ENCODE data around the gene SPOCK1. TPM values are rescaled to one million over a fixed set of nuclear protein-coding genes. Genes with fewer than 3 reads are reported as not detected.

The SPOCK1 gene
- polyA plus RNA-seq, 2 of the 4 experiments (the other 2 are of a cell fraction) = 28.9 to 40.8 TPM

DNA sequence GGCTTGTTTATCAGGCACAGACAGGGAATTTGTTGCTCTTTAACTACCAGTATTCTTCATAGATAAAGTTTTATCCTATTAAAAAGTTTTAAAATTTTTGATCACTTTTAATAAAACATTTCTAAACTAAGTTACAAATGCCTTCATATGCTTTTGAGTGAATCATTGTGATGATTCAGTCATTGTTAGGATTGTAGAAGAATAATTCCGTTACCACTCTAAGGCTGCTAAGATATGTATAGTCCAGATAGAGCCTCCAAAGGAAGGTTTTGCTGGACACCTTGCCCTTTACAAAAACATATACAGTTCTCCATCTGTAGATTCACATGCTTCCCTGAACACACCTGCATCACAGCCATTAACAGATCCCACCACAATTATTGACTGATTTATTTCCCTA is 233.7 kb downstream of the SPOCK1 start:
- WGBS (ENCODE audit: missing lambda C conversion rate) = 54% methylated on average over 1 of the region's 1 CpG

DNA sequence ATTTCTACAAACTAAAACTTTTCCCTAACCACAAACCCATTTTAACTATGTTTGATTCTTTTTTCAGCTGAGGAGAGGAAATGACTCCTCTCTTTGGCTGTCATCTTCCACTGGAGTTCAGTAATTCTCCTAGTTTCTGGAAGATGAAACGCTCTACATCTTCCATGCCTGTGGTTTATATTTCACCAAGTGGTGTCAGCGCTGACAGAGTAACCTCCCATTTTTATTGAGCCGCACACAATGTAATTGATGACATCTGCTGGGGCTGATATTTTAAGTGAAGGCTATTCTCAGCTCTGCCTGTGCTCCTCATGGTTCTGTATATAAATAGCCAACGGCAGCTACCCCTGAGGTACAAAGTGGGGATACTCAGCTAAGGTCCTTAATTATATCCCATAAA is 234.6 kb downstream of the SPOCK1 start:
- Histone ChIP-seq H3K9me3 (no peaks in the 10 kb centered on the region), H3K4me1 (no peaks in the 10 kb centered on the region), H3K27ac (no peak overlapping the region), H3K4me2 (no peak overlapping the region), H3K4me3 (no peak overlapping the region)
- no peak for TF ChIP-seq KDM5A (IDR thresholded peaks at IDR 0.05)
- DNase-seq (ENCODE audit: low read depth in 1 of 2, low spot score in 1 of 2) (no peak), FAIRE-seq (no peak), ATAC-seq (no peak)
- POLR2A ChIA-PET = no interaction called here
- CTCF ChIA-PET = interaction anchor here (1.4 kb wide), 1 partner anchor 16 kb away, joined by 4 read pairs; no protein-coding TSS in a partner anchor
- WGBS (ENCODE audit: missing lambda C conversion rate) = 76% methylated on average over 4 of the region's 4 CpGs

More for the DNA sequence above, 233.7 kb downstream of the SPOCK1 start:
- TF ChIP-seq, protein P1, sequence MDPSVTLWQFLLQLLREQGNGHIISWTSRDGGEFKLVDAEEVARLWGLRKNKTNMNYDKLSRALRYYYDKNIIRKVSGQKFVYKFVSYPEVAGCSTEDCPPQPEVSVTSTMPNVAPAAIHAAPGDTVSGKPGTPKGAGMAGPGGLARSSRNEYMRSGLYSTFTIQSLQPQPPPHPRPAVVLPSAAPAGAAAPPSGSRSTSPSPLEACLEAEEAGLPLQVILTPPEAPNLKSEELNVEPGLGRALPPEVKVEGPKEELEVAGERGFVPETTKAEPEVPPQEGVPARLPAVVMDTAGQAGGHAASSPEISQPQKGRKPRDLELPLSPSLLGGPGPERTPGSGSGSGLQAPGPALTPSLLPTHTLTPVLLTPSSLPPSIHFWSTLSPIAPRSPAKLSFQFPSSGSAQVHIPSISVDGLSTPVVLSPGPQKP (IDR thresholded peaks at IDR 0.05; ENCODE audit: low read depth, low read length) = no peak
- TF ChIP-seq GATA3 (IDR thresholded peaks at IDR 0.05; ENCODE audit: borderline replicate concordance) (no peak), KDM5A (IDR thresholded peaks at IDR 0.05) (no peak), HOXB5 (CRISPR knock-in tag; IDR thresholded peaks at IDR 0.05) (no peak), FOSB (CRISPR knock-in tag; IDR thresholded peaks at IDR 0.05) (no peak), RCOR1 (IDR thresholded peaks at IDR 0.05; ENCODE audit: low read depth, low read length) (no peak), CHD2 (IDR thresholded peaks at IDR 0.05; ENCODE audit: low read length, partially characterized antibody) (no peak), MAZ (IDR thresholded peaks at IDR 0.05; ENCODE audit: borderline replicate concordance, low read depth, low read length) (no peak), E2F6 (IDR thresholded peaks at IDR 0.05; ENCODE audit: borderline replicate concordance, low read depth) (no peak), MAX (IDR thresholded peaks at IDR 0.05) (no peak), RFX5 (IDR thresholded peaks at IDR 0.05) (no peak), ESRRA (IDR thresholded peaks at IDR 0.05; ENCODE audit: borderline replicate concordance, low read length) (no peak), ATOH8 (CRISPR knock-in tag; IDR thresholded peaks at IDR 0.05; ENCODE audit: low read depth) (no peak)
- TF ChIP-seq, protein P2, sequence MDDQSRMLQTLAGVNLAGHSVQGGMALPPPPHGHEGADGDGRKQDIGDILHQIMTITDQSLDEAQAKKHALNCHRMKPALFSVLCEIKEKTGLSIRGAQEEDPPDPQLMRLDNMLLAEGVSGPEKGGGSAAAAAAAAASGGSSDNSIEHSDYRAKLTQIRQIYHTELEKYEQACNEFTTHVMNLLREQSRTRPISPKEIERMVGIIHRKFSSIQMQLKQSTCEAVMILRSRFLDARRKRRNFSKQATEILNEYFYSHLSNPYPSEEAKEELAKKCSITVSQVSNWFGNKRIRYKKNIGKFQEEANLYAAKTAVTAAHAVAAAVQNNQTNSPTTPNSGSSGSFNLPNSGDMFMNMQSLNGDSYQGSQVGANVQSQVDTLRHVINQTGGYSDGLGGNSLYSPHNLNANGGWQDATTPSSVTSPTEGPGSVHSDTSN (IDR thresholded peaks at IDR 0.05) = no peak
- FAIRE-seq (no peak), DNase-seq (ENCODE audit: low read depth in 1 of 2, low spot score in 1 of 2) (no peak), ATAC-seq (no peak)
- Histone ChIP-seq H3K27ac (no peak overlapping the region), H3K9me3 (no peaks in the 10 kb centered on the region), H3K4me2 (no peak overlapping the region), H3K4me3 (no peak overlapping the region), H3K4me1 (no peaks in the 10 kb centered on the region)
- ChIA-PET CTCF (no interaction called here), POLR2A (no interaction called here)

- ChIA-PET POLR2A (no interaction called here), CTCF (interaction anchor here (1.4 kb wide), 1 partner anchor 16 kb away, joined by 4 read pairs; no protein-coding TSS in a partner anchor)
- Histone ChIP-seq H3K27ac (no peak overlapping the region), H3K4me1 (no peaks in the 10 kb centered on the region), H3K4me3 (no peak overlapping the region), H3K4me2 (no peak overlapping the region), H3K9me3 (no peaks in the 10 kb centered on the region)
- FAIRE-seq = no peak
- WGBS (ENCODE audit: missing lambda C conversion rate) = 64% methylated on average over 3 of the region's 3 CpGs
- no peak for ATAC-seq
- no peak for DNase-seq (ENCODE audit: low read depth in 1 of 2, low spot score in 1 of 2)
- no peak for TF ChIP-seq MYC (IDR thresholded peaks at IDR 0.05; ENCODE audit: borderline replicate concordance, low read length)
- TF ChIP-seq HES2 (IDR thresholded peaks at IDR 0.05) = no peak
- TF ChIP-seq FOSB (CRISPR knock-in tag; IDR thresholded peaks at IDR 0.05) = no peak
- TF ChIP-seq, protein P2 (IDR thresholded peaks at IDR 0.05) = no peak
- no peak for TF ChIP-seq REST (IDR thresholded peaks at IDR 0.05)
- no peak for TF ChIP-seq MAX (IDR thresholded peaks at IDR 0.05)
- TF ChIP-seq ZSCAN20 (CRISPR knock-in tag; IDR thresholded peaks at IDR 0.05) = no peak
- TF ChIP-seq, protein P3, sequence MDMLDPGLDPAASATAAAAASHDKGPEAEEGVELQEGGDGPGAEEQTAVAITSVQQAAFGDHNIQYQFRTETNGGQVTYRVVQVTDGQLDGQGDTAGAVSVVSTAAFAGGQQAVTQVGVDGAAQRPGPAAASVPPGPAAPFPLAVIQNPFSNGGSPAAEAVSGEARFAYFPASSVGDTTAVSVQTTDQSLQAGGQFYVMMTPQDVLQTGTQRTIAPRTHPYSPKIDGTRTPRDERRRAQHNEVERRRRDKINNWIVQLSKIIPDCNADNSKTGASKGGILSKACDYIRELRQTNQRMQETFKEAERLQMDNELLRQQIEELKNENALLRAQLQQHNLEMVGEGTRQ (IDR thresholded peaks at IDR 0.05) = no peak
- TF ChIP-seq HOXB5 (CRISPR knock-in tag; IDR thresholded peaks at IDR 0.05) = no peak
- no peak for TF ChIP-seq CHD2 (IDR thresholded peaks at IDR 0.05; ENCODE audit: low read length, partially characterized antibody)
- TF ChIP-seq ZNF302 (CRISPR knock-in tag; IDR thresholded peaks at IDR 0.05) = no peak
- no peak for TF ChIP-seq ESRRA (IDR thresholded peaks at IDR 0.05; ENCODE audit: borderline replicate concordance, low read length)
These were observed 235.1 kb downstream of the SPOCK1 start for GRCh38 chr5:137264041-137264440.
